Inflammatory macrophage treated with lipopolysaccharide for 1 hour (primary cell): ENCODE measurements around the gene RPS27L.

ENCODE experiments used
- DNase-seq, 2 donors: peaks; one replicate each; pipeline ENCODE4 v3.0.0-alpha.2; 2020 to 2022

RPS27L gene

DNA sequence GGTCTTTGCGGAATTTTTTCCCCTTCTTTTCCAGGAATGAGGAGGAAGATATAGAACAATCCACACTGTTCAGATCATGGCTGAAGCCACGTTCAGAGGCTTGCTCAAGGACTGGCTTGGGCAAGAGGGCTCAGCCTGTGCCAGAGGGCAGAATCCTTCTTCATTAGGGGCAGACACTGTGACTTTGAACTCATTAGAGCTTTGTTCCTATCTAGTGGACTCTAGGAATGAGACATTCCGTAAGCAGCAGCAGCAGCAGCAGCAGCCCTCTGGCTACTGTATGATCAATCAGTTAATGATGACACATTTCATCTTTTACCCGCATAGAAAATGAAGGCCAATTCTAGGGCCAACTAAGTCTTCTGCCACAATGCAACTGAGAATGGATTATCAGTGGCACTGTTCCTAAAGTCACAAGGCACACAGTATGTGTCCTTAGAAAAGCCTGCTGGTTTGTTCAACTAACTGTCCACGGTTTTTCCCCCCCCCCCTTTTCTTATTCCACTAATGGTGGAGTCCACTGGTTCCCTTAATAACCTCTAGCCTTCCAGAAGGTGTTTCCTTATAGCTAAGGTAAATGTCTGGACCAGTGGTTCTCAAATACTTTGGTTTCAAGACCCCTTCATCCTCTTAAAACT is 30.4 kb upstream of the RPS27L start:
- no peak for DNase-seq

DNA sequence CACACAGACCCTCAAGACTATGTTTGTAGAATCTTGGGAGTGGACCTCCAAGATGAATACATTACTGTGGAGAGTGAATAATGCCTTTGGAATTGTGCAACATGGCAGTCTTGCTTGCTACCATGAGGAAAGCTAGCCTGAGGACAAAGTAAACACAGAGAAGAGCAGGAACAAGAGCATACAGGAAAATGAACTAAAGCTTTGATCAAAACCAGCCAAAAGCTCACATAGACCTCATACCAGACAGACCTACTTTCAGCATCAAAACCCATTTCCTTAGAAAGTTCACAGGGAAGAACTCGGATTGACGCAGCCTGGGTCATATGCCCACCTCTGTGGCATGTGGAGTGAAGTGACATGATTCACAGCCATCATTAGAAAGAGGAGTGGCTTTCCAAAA is 28.8 kb upstream of the RPS27L start:
- DNase-seq: no peak

DNA sequence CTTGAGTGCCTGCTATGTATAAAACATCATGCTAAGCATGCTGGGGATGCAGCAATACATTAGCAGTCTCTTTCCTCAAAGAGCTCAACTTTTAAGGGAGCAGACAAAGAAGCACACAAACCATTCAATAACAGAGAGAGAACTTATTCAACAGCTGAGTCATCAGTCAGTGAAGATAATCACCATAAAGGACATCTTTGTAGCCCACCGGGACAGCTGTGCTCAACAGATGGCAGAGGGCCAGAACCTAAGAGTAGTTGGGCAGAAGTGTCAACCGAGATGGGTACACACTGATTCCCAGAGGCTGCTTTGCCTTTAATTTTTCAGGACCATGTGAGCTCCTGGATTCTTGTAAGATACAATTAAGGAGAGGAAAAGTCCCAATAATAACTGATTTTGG is 27.9 kb upstream of the RPS27L start:
- DNase-seq: no peak

DNA sequence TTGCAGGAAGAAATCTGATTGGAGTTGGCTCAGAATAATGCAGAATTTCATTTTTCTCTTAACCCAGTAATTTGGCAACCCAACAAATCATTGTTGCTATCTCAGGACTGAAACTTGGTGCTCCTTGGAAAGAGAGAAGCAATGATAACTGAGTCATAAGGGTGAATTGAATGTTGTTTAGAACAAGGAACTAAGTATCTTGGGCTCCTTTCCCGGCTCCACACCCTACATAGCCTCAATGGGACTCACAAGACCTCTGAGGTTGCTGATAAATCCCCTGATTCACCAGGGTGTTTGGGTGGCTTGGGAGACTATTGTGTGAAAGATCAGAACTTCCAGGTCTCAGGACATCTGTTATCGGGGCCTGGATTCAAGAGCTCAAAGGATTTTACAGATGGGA is 24.4 kb upstream of the RPS27L start:
- peak; percentile 51 to 79 for DNase-seq

DNA sequence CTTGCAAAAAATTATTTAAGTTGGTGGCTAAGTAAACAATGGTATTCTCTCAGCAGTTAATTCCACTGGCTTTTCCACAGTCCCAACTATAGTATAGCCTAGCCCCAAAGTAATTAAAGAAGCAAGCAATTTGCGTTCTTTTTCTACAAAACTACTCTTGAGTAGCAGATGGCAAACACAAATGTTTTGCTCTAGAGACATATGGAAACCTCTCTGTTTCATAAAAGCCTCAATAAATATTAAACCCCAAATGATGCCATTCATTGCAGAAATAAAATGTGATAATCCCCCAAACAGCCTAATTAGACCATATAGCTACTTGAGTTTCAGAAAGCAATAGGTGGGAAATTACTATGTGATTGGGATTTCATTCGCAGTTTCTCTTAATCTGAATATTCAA is 23.5 kb upstream of the RPS27L start:
- no peak for DNase-seq

DNA sequence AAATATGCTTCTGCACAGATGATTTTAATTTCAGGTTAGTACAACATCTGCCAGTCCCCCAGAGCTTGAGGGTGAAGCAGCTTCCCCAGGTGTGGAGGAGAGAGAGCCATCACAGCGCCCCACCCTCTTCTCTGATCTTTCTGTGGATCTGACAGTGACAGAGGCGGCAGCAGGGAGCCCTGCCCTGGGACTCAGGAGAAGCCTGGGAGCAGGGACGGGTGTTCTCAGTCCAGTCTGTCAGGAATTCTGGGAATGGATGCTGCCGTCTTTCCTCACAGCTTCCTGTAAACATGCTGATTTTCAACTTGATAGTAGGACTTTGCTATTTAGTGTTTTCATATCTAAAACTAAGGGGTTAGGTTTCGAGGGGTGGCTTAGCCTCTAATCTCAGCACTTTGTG is 20.8 kb upstream of the RPS27L start:
- no peak for DNase-seq

DNA sequence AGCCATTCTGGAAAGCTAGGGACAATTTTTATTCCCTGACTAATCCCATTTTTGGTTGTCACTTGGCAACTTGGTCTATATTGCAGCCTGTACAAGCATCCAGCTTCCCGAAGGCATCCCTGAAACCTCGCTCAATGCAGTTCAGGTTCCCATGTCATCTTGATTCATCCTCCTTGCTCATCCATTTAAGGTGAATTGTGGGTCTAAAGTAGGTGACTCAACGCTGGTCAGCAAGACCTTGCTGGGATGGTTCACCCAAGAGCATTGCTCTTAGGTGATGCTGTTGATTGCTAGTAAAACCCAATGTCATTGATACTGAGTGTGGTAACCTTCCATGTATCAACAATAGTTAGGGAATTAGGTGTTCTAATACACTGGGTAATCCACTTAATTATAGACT is 19.0 kb upstream of the RPS27L start:
- no peak for DNase-seq

DNA sequence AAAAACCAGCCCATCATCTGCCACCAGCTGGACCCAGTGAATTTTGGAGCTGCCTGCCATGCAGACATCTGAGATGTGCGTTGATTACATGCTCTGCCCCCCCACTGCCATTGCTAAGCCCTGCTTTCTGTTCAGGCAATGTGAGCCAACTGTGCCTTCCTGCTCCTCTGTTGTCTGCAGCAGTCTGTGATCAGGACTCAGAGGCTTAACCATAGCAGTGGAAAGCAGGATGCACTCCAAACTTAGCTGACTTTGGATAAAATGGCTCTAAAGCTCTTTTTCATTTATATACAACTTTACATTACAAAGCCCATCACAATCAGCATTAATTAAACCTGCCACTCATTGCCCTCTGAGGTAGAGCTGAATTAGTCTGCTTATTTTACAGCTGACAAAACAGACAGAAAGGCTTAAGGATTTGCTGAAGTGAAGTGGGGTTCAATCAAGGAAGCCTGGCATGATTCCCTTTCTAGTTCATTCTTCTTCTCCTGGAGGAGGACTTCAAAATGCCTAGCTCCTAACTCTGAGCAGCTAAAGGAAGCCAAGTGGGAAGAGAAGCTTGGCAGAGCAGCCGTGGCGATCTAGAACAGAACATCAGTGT is 15.7 kb upstream of the RPS27L start:
- no peak for DNase-seq

DNA sequence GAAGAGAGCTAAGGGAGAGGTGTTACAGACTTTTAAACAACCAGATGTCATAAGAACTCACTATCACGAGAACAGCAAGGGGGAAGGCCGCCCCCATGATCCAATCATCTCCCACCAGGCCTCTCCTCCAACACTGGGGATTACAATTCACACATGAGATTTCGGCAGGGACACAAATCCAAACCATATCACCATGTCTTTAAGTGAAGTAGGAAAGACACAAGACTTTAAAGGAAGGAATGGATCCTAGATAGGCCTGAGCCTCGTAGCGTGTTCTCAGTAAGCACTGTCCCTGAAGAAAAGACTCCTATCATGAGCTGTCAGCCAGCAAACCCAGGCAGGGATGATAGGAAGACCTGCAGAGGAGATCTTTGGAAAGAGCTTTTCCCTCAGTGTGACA is 15.1 kb upstream of the RPS27L start:
- no peak for DNase-seq

DNA sequence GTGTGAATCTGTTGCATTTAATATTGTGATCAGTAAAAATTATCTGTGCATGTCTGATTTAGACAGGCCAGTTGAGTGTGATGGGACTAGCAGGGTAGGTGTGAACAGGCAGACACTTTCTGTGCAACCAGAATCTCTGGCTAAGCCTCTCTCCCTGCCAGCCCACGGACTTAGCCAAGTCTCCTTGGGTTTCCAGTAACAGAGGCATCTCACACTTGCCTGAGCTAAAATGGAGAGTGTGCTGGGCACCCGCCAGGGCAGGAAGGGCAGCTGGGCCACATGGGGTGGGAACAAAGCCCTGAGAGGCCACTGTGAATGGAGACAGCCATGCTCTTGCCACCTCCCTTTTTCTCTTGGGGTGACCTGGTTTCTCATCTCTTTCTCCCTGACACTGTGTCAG is 12.5 kb upstream of the RPS27L start:
- no peak for DNase-seq

DNA sequence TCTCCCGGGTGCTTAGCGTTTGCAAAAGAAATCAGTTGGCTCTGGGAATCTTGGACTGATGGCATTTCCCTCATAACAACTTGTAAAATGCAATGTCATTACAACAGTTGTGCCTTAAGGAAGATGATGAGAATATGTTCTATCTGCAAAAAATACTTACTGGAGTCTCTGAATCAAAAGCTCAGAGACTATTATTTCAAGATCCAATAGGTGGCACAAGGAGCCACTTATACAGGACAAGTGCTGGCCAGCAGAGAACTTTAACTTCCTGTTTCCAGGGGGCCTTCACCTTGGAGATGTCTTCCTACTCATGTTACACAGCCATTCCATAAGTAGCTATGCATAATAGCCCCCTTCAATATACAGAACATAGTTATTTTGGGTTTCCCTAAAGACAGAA is 8.9 kb upstream of the RPS27L start:
- peak; percentile 47 to 49 for DNase-seq

DNA sequence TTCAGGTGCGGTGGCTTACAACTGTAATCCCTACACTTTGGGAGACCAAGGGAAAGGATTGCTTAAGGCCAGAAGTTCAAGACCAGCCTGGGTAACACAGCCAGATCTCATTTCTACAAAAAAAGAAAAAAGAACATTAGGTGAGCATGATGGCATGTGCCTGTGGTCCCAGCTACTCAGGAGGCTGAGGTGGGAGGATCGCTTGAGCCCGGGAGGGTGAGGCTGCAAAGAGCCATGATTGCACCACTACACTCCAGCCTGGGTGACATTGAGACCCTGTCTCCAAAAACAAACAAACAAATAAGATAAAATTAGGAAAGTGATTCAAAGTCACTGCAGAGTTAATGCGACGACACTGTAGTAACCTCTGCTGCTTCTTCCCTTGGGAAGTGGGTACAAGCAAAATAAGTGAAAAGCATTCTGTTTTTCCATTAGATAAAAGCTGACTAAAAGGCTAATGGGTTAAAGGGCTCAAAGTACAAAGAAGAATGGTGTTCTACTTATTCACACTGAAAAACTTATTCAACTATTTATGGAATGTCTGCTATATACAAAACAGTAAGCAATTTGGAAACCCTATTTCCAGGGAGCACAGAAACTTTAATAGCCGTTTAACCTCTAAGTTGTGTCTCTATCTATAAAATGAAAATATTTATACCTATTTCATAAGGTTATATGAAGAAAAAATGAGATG is 8.0 kb upstream of the RPS27L start:
- DNase-seq: no peak

DNA sequence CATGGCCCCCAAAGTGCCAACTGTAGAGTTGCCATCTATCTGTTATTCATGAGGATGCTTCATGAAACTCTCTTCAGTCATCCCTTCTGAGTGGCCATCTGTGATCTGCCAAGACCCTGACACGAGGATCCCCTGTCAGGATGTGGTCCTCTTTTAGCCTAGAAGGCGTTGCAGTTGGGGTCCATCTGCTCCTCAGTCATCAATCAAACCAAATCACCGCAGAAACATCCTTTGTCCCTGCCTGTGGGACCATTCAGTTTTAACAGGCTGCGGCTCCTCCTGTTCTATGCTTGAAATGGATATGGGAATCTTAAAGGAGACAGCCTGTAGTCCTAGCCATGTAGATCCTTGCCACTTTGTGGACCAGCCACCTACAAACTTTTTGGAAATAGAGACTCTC is 5.9 kb upstream of the RPS27L start:
- DNase-seq: no peak

DNA sequence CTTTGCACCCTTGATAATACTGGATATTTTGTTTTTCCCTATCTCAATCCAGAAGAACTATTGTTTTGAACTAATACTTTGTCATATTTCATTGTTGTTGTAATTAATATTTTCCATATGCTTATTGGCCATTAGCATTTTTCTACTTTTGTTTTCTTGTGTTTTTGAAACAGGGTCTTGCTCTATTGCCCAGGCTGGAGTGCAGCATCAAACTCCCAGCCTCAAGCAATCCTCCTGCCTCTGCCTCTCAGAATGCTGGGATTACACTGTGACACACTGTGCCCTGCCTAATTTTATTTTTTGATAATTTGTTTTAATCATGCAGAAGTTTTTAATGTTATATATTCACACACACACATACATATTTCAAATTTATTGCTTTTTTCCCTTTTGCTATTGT is 3.4 kb upstream of the RPS27L start:
- no peak for DNase-seq

DNA sequence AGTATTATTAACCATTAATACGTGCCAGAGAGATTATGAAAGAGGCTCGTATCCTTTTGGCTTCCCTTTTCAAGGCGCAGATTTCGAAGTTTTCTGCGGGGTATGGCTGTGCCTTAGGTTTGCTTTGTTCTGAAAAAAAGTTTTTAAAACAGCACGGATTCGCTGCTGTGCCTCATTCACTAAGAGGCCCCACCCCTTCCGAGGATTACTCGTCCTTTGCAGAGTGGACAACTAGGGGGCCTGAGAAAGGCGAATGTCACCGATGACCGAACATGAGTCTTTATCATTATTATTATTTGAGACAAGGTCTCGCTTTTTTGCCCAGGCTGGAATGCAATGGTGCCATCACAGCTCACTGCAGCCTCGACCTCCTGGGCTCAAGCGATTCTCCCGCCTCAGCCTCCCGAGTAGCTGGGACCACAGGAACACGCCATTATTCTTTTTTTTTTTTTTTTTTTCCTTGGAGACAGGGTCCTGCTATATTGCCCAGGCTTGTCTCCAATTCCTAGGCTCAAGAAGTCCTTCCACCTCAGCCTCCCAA is 684 bp upstream of the RPS27L start:
- peak; percentile 61 to 64 for DNase-seq

DNA sequence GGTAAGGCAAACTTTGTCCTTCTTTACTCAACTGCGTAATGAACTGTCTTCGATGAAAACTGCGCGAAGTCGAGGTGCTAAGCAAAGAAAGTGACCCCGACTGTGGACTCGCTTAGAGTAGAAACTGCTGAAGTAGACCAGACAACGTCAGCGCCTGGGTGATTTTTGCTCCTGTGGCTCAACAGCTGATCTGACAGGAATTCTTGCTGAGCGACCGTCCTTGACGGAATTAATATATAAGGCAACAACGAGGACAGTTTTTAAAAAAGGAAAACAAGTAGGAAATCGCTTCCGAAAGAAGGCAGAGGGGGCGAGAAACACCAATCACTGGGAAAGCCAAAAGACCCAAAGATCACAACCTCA is 541 bp downstream of the RPS27L start:
- peak; percentile 57 to 60 for DNase-seq

DNA sequence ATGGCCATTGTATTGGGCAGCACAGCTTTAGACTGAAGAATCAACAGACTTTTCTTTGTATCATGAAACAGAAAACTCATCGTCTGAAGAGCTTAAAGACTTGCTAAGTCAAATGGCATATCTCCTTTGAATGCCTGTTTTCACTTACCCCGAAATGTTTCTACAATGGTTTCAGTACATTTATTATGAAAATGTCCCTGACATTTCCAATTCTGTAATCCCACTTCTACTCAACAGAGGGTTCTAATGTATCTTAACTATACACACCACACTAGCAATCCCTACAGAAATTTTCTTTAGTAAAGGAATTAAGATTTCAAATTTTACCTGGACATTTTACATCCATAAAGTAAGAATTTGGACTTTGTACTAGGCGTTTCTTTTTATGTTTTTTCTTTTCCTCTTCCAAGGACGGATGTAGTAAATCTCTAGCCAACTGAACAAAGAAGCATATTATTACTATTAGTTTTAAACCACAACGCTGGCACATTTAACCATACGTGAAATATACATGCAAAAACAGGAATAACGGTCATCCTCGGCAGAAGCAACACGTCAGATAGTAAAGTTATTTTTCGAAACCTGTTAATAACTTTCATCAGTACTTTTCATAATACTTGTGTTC is 1.1 kb downstream of the RPS27L start:
- peak in 1 of 2 donors; percentile 5 for DNase-seq

DNA sequence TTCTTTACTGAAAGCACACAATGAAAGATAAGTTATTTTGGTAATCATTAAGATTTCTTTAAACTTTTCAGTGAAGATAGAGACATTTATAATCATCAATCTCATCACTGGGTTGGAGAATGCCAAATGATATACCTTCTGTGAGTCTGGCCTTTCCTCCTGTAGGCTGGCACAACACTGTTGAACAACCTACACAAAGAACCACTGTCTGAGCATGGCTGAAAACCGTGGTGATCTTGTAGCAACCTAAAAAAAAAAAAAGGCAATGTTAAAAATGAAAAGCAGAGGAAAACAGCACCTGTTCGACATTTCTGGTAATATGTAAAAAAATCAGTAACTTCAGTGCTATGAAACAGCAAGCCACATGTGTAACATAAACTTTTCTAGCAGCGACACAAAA is 1.8 kb downstream of the RPS27L start:
- no peak for DNase-seq

DNA sequence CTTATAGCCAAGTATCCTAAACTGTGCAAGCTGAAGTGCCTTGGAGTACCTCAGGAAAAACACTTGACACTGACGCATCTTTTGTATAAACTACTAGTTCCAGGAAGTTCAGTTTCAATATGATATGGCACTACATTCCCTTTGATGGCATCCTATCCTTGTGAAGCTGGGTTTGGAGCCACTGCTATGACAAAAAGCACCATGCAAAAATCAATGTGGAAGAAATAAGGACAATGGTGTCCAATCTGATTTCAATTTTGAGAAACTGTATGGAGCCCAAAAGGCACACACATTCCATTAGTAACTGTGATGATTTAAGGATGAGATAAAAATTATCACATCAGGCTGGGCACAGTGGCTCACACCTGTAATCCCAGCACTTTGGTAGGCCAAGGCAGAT is 5.6 kb downstream of the RPS27L start:
- DNase-seq: no peak

DNA sequence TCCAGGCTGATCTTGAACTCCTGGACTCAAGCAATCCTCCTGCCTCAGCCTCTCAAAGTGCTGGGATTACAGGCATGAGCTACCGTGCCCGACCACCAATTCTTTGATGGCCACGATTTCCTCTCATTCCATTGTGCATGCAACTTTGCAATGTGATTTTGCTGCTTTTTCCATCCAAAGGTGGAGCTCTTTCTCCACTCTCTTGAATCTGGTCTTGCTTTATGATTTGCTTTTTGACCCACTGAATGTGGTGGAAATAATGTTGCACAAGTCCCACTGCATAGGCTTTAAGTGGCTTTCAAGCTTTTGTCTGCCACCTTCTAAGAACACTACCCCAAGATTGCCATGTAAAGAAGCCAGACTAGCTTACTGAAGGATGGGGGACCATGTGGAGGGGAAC is 10.6 kb downstream of the RPS27L start:
- DNase-seq: no peak

DNA sequence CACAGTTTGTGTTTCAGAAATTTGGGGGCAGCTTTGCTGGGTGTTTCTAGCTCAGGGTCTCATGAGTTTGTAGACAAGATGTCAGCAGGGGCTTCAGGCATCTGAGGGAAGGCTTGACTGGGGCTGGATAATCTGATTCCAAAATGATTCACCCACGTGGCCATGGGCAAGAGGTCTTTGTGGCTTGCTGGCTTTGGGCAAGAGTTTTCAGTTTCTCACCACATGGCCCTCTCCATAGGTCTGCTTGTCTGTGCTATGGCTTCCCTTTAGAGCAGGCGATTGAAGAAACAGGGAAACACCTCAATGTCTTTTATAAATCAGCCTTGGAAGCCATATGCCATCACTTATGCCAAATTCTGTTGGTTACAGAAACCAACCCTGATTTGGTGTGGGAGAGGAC is 11.9 kb downstream of the RPS27L start:
- no peak for DNase-seq

DNA sequence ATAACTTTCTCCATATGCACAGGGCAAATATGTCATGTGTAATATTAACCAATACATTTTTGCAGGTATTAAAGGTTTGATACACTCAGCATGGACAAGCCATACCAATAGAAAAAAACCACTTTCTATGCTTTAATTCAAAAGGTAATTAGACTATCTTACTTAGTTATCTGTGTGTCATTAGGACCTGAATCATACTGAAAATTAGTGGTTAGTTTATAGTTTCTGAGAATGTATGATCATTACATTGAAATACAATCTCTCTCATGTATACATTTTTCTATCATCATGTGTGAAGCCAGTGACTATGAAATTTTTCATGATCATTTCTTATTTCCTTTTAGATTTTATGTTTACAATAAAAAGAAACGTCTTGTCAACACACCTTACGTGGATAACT is 16.3 kb downstream of the RPS27L start:
- no peak for DNase-seq

DNA sequence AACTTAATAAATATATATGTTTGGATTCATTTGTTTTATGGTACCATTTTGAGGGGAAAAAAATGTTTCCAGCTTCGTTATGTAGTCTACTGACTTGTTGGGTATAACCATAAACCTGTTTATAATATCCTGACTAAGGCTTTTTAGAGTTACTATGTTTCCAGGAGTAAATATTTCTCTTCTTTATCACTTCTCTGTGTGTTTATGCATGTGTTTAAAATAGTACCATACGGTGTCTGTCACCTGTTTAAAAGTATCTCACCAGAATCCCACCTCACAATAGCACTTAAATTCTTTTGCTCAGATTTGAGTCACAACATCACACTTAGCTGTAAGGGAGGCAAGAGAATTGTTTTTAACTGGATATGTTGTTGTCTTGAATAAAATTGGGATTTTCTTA is 20.5 kb downstream of the RPS27L start:
- no peak for DNase-seq

DNA sequence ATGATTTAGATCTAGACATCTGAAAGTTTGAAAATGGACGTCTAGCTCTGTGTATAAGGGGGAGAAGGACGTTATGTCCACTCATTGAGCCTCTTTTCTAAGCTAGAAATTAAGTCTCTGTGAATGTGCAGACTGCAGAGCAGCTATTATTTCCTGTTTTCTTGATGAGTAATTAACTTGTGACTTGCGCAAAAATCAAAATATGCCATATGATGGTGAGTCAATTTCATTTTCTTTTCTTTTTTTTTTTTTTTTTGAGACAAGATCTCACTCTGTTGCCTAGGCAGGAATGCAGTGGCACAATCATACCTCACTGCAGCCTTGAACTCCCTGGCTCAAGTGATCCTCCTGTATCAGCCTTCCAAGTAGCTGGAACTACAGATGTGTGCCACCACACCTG is 21.5 kb downstream of the RPS27L start:
- peak; percentile 85 to 93 for DNase-seq
